HG03175 (cell line): ENCODE data around the gene FUT3.
A peak's percentile ranks its signal among the peaks of the same experiment; 100 is the strongest.

Source experiments
- ATAC-seq: cut with Tn5 transposase; IDR thresholded peaks from one replicate; pipeline ENCODE4 v1.9.1; 2021; ENCODE audit warnings: mild to moderate bottlenecking, moderate library complexity; ENCODE audit not compliant: unreplicated experiment

The FUT3 gene

GRCh38 chr19:5803752-5804515 is 47.3 kb downstream of the FUT3 start:
- ATAC-seq: peak; percentile 75

GRCh38 chr19:5803441-5803751 is 47.9 kb downstream of the FUT3 start:
- no peak for ATAC-seq

- ATAC-seq: no peak
These were observed 49.2 kb downstream of the FUT3 start for GRCh38 chr19:5801796-5802619.

GRCh38 chr19:5800361-5801270 is 50.6 kb downstream of the FUT3 start:
- ATAC-seq: no peak

GRCh38 chr19:5799247-5800241 is 51.7 kb downstream of the FUT3 start:
- no peak for ATAC-seq

GRCh38 chr19:5798244-5798643 is 53.0 kb downstream of the FUT3 start:
- ATAC-seq: no peak

- ATAC-seq: no peak
These were observed 55.8 kb downstream of the FUT3 start for GRCh38 chr19:5795382-5795919.

GRCh38 chr19:5793188-5793587 is 58.1 kb downstream of the FUT3 start:
- no peak for ATAC-seq
